ENCODE results near the gene ARPC2.

DNA sequence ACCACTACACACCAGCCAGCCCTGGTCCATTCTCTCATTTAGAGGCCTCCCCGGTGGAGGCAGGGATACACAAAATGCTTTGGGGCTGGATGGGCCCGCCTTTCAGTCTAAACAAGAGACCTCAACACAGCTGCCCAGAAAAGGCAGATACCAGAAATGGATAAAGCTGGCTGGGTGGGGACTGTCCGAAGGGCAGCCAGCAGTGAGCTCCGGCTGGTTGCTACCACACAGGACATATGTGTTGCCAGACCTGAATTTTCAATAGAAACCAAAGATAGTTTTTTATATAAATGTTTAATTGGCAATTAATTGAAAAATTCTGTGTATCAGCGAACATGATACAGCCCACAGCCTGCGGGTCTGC is 45.2 kb downstream of the ARPC2 start:
- no peak for TF ChIP-seq CTCF (IDR thresholded peaks at IDR 0.05; ENCODE audit: poor library complexity, severe bottlenecking)
- no peak for TF ChIP-seq EZH2 (IDR thresholded peaks at IDR 0.05; ENCODE audit: borderline replicate concordance, insufficient read depth, low read length, poor library complexity, severe bottlenecking)
- TF ChIP-seq SMC3 (conservative IDR thresholded peaks at IDR 0.05; ENCODE audit: poor library complexity): no peak
